ENCODE measurements around the gene PNKD. TPM values are rescaled to one million over a fixed set of nuclear protein-coding genes. Genes with fewer than 3 reads are reported as not detected.

PNKD gene
- polyA plus RNA-seq, 1 donor from 2014 or later = 126 TPM

Other genes starting within 250 kb of the PNKD start
- 0.25 TPM for gene RUFY4, start 201.3 kb upstream of the PNKD start, polyA plus RNA-seq
- 0.40 TPM for gene CXCR2, start 144.5 kb upstream of the PNKD start, polyA plus RNA-seq
- 0.35 TPM for gene CXCR1, start 103.6 kb upstream of the PNKD start, polyA plus RNA-seq
- gene ARPC2, start 53.3 kb upstream of the PNKD start, polyA plus RNA-seq = 862 TPM
- 0.64 TPM for gene GPBAR1, start 9.5 kb upstream of the PNKD start, polyA plus RNA-seq
- 82.0 TPM for gene AAMP, start 382 bp upstream of the PNKD start, polyA plus RNA-seq
- gene TMBIM1, start 22.0 kb downstream of the PNKD start, polyA plus RNA-seq = 147 TPM
- gene CATIP, start 86.3 kb downstream of the PNKD start, polyA plus RNA-seq = 0.18 TPM
- 1.3 TPM for gene SLC11A1, start 111.8 kb downstream of the PNKD start, polyA plus RNA-seq
- 16.2 TPM for gene CTDSP1, start 129.3 kb downstream of the PNKD start, polyA plus RNA-seq
- gene VIL1, start 148.6 kb downstream of the PNKD start, polyA plus RNA-seq = 0.28 TPM

Data from IgD-negative memory B cell (primary cell).